Measurements from ENCODE around the gene TAF1C.

Gene TAF1C

DNA sequence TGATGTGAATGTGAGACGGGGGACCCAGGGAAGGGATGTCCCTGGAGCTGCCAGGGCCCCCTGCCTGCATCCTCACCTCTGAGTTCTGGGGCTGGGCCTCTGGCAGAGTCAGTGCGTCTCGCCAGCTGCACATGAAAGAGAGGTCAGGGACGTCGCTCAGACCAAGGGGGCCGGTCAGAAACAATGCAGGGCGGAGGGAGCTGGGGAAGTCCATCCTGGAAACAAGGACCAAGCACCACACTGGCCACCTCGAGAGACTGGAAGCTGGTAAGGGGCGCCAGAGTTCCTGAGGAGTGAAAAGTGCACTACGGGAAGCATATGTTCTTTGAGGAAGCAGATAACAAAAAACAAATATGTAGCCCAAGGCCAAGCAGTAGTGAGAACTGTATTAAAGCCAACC is 2.1 kb downstream of the TAF1C start:
- no peak for DNase-seq (ENCODE audit: extremely low spot score, insufficient read length, low read depth)

GRCh38 chr16:84183911-84184591 is 2.8 kb downstream of the TAF1C start:
- FAIRE-seq (no peak), DNase-seq (ENCODE audit: extremely low spot score, insufficient read length, low read depth) (no peak)

More for the DNA sequence above, 2.1 kb downstream of the TAF1C start:
- no peak for FAIRE-seq

- DNase-seq (ENCODE audit: extremely low spot score, insufficient read length, low read depth) (no peak), FAIRE-seq (no peak)
Observed at GRCh38 chr16:84183572-84183875, 3.3 kb downstream of the TAF1C start.

DNA sequence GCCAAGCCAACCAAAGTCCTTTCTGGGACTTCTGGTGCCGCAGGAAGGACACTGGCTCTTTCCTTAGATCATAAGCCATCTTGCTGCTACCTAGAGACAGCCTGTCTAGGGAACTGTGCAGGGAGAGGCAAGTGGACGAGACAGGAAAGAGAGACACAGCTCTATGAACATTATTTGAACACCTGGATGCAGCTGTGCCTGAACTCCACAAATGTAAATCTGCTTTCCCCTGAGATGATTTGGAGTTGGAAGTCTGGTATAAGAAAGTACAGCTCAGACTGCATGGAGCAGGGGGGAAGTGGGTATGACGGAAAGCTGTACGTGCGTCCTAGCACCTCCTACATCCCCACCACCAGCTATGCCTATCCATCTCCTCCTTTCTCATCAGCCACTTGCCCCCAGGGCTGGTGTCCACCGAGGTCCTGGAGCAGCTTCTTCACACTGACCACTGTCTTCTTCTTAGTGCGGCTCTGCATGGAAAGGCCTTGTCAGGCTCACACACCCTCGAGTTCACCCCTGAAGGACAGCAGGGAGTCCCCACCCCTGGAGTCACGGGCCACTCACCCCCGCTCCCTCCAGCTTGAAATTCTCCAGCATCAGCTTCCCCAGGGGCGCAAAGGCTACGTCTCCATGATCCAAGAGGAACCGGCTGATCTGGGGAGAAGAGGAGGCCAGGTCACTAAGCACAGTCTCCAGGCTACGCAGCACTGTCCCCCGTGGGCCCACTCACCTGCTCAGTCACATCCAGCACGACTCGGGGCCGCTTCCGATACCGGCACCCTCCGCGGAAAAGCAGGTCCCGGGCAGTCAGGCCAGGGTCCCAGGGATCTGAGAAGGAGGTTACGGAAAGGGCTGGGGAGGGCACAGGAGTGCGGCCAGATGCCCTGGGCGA is 3.9 kb downstream of the TAF1C start:
- no peak for DNase-seq (ENCODE audit: extremely low spot score, insufficient read length, low read depth)
- FAIRE-seq: no peak

GRCh38 chr16:84182104-84182503 is 4.8 kb downstream of the TAF1C start:
- FAIRE-seq: no peak
- no peak for DNase-seq (ENCODE audit: extremely low spot score, insufficient read length, low read depth)

DNA sequence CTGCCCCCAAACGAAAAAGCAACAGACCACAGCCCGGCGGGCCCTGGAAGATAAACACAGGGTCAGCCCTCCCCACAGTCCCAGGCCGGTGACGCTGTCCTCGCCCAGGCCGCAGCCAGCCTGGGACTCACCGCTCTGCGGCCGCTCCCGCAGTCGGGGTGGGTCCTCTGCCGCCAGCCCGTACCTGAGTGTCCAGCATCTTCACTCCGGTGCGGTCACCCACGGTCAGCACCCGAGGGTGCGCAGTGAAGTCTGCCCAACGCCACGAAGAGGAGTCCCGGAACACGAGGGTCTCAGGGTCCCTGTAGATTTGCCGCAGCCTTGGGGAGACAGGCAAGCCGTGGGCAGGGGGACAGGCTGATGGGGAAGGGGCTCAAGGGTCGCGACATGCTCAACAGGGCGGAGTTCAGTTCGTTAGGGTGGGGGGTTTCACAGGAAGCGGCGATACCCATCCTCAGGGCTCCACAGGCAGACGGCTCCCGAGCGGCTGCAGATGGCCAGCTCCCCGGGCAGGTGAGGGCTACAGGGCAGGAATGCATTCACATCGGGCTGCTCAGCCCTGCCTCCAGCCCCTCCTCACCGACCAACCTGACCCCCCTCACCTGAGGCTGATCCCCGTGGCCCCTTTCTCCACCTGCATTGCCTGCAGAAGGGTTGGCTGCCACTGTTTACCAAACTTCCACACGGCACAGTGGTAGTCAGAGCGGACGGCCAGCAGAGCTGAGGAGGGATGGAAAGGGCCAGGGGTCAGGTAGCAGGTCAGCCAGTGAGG is 5.5 kb downstream of the TAF1C start:
- DNase-seq (ENCODE audit: extremely low spot score, insufficient read length, low read depth) (no peak), FAIRE-seq (no peak)

DNA sequence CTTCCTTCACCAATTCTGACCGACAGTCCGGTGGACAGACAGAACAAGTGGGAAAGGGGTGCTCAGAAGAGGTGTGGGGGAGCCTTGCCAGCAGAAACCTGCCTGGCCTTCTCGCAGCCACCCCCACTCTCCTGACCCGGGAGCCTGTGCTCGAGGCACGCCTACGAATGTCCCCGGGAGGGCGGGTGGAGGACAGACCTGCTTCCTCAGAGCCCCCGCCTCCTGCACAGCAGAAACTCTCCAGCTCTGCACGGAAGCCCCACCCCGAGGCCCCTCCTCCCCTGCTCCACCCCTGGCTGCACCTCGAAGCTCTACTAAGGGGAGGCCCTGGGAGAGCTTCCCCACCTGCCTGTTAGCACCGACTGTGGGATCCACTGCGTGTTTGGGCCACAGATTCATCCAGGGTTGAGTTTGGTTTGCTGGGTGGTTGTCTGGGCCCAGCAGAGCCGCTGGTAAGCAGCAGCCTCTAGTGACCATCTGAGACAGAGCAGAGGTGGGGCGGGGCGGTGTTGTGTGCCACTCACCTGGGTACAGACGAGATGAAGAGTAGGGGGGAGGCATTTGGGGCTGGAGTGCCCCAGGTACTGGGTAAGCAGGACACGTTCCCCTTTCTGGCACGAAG is 6.2 kb downstream of the TAF1C start:
- FAIRE-seq: no peak

GRCh38 chr16:84179612-84180320 is 7.1 kb downstream of the TAF1C start:
- no peak for DNase-seq (ENCODE audit: extremely low spot score, insufficient read length, low read depth)
- FAIRE-seq: no peak

More for the DNA sequence above, 6.2 kb downstream of the TAF1C start:
- DNase-seq (ENCODE audit: extremely low spot score, insufficient read length, low read depth): no peak

GRCh38 chr16:84178892-84179611 is 7.8 kb downstream of the TAF1C start:
- DNase-seq (ENCODE audit: extremely low spot score, insufficient read length, low read depth): no peak
- FAIRE-seq: no peak

DNA sequence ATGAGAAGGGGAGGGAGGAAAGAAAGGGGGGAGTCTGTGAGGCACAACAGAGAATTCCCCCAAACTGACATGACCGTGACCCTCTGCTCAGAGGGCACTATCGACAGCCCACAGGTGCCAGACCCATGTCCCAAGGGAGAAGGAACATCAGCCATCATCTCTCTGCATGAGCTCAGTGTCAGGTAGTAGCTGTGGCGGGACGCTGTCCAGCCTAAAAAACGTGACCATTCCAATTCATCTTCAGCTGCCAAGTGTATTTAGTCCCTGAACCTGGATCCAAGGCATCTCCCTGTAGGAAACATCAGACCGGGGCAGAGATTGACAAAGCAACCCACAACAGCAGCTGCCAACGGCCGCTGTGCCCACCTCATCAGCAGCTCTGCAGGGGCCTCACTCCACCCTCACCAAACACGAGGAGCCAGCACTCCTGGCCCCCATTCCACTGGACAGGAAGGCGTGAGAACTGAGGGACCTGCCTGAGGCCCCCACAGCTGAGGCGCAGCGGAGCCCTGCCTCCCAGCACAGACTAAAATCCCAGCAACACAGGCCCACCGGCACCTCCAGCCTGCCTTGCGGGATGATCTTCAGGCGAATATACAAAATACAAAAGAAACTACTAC is 8.6 kb downstream of the TAF1C start:
- FAIRE-seq (no peak), DNase-seq (ENCODE audit: extremely low spot score, insufficient read length, low read depth) (no peak)

- FAIRE-seq: no peak
Observed at GRCh38 chr16:84177741-84178073, 9.2 kb downstream of the TAF1C start.

GRCh38 chr16:84176192-84177053 is 10.4 kb downstream of the TAF1C start:
- FAIRE-seq (no peak), DNase-seq (ENCODE audit: extremely low spot score, insufficient read length, low read depth) (no peak)

More at GRCh38 chr16:84177741-84178073, 9.2 kb downstream of the TAF1C start:
- no peak for DNase-seq (ENCODE audit: extremely low spot score, insufficient read length, low read depth)

GRCh38 chr16:84175350-84176081 is 11.3 kb downstream of the TAF1C start:
- DNase-seq (ENCODE audit: extremely low spot score, insufficient read length, low read depth): peak; percentile 65
- peak; percentile 78 for FAIRE-seq

- DNase-seq (ENCODE audit: extremely low spot score, insufficient read length, low read depth): no peak
- no peak for FAIRE-seq
Observed at GRCh38 chr16:84174396-84174795, 12.5 kb downstream of the TAF1C start.

DNA sequence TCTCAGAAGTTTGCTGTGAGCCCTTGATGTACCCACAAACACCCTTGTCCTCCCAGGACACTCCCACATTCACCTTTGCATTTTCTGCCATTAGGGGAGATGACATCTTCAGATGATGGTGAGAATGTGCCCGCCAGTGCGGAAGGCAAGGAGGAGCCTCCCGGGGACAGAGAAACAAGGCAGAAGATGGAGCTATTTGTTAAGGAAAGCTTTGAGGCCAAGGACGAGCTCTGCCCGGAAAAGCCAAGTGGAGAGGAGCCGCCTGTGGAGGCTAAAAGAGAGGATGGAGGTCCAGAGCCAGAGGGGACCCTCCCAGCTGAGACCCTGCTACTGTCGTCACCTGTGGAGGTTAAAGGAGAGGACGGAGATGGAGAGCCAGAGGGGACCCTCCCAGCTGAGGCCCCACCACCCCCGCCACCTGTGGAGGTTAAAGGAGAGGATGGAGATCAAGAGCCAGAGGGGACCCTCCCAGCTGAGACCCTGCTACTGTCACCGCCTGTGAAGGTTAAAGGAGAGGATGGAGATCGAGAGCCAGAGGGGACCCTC is 17.0 kb downstream of the TAF1C start:
- FAIRE-seq (no peak), DNase-seq (ENCODE audit: extremely low spot score, insufficient read length, low read depth) (no peak)

DNA sequence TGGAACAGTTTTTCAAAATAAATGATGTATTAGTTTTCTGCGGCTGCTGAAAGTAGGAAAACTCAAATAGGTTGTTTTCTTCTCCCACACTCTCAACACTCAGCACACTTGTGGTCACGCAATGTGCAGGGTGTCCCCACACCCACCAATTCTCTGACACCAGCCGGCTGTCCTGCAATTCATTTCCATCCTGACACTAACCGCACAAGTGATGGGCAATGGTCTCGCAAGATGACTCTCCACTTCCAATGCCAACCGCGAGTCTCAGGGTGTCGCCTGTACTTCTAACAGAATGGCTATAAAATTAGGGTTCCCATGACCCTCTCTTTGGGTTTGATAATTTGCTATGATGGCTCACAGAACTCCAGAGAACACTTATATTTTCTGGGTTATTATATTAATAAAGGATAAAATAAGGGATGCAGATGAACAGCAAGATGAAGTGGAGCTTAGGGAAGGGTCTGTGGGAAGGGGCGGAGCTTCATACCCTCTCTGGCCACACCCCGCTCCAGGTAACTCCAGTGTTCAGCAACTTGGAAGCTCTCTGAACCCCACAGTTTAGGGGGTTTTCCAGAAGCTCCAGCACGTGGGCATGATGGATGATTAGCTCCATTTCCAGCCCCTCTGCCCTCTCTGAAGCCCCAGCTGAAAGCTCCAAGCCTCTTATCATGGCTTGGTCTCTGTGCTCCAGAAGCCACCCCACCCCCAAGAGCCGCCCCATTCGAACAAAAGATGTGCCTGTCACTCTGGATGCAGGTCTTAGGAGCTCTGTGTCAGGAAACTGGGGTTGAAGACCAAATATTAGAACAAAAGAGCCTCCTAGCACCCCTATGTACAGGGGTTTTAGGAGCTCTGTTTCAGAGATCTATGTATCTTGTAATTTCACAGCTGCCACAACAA is 19.8 kb downstream of the TAF1C start:
- no peak for DNase-seq (ENCODE audit: extremely low spot score, insufficient read length, low read depth)
- no peak for FAIRE-seq
